GM18858 (cell line): ENCODE results near the gene OR4F15.

Source experiments
- ATAC-seq: cut with Tn5 transposase; IDR thresholded peaks from one replicate; pipeline ENCODE4 v1.9.1; 2021; ENCODE audit not compliant: unreplicated experiment

The OR4F15 gene

DNA sequence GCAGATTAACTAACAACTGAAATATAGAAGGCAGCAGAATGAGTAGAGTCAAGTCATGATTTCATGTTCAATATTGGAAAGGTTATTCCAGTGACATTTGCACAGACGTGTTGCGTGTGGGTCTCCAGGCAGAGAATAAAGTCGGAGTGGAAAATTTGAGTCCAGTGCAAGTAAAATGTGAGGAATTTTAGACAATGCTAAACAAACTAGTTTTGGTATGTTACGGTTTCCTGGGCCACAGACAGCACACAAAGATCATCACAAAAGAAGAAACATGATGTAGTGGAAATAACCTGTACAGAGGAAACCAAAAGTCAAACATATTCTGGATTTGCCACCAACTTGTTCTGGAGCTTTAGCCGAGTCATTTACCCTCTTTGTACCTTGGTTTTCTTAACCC lies 8.3 kb upstream of the OR4F15 start:
- ATAC-seq: no peak

DNA sequence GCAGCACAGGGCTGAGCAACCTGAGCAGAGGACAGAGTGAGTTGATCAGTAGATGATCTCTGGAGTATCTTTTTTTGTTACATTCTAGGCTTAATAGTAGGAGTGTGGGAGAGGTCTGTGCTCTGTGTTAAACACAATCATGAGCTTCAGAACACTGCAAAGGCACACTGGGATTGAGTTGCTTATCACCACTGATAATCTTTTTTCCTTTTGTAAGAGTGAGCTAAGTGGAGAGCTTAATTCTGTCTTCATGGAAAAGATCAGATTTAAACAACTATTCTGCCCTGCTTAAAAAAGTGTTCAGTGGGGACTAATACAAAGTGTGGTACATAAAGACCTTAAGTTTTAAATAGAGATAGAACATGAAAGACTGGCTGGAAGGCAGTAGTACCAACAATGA lies 7.6 kb upstream of the OR4F15 start:
- ATAC-seq: no peak

DNA sequence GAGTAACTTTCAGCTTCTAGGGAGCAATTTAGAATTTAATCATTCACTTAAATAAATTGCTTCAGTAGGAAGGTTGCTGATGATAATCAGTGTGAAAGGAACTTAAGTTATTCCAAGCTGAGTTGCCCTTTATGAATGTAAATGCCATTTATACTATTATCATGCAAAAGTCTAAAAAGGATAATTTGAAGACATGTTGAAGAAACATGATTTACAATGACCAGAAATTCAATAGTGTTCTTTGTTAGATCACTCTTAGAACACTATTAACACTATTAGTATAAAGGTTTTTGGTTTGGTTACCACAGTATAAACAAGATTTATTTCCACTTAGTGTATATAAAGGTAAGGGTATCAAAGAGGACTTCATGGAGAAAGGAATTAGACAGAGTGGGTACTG lies 7.1 kb upstream of the OR4F15 start:
- ATAC-seq: no peak

DNA sequence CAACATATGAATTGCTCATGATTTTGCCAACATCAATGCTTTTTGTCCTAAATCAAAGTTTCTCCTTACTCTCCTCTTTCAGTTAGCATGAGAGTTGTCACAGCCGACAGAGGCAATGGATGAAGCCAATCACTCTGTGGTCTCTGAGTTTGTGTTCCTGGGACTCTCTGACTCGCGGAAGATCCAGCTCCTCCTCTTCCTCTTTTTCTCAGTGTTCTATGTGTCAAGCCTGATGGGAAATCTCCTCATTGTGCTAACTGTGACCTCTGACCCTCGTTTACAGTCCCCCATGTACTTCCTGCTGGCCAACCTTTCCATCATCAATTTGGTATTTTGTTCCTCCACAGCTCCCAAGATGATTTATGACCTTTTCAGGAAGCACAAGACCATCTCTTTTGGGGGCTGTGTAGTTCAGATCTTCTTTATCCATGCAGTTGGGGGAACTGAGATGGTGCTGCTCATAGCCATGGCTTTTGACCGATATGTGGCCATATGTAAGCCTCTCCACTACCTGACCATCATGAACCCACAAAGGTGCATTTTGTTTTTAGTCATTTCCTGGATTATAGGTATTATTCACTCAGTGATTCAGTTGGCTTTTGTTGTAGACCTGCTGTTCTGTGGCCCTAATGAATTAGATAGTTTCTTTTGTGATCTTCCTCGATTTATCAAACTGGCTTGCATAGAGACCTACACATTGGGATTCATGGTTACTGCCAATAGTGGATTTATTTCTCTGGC lies 6.2 kb upstream of the OR4F15 start:
- no peak for ATAC-seq

DNA sequence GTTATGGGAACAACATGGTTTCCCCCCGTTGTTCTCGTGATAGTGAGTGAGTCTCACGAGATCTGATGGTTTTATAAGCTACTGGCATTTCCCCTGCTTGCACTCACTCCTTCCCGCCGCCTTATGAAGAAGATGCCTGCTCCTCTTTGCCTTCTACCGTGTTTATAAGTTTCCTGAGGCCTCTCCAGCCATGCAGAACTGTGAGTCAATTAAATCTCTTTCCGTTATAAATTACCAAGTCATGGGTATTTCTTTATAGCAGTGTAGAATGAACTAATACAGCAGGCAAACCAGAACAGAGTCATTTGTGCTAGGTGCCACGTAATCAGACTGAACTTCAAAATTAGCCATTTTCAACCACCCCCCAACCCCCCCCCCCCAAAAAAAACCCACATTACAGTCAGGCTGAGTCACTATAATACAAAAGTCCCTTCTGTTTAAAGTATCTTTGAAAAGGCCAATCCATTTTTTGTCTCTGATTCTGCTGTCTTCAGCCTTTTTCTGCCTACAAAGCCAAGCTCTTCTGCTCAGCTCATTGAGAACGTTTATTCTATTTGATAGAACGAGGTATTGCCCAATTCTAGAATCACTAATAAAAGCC lies 4.6 kb upstream of the OR4F15 start:
- no peak for ATAC-seq

DNA sequence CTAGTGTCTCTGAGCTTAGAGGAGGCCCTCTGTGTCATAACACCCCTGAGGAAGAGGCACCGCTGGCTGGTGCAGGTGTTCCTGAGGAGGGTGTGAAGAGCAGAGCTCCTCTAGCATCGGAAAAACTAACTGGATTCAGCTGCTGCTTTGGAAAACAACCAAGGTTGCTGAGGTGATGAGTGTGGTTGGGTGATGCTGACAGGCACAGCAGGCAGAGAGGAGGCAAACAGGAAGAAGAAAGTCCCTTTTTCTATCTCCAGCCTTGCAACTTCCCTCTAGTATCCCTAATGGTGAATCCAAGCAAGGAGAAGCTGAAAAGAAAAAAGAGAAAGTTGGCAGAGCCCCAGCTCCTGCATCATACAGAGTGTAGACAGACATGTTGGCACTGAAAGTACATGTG lies 3.8 kb upstream of the OR4F15 start:
- no peak for ATAC-seq

DNA sequence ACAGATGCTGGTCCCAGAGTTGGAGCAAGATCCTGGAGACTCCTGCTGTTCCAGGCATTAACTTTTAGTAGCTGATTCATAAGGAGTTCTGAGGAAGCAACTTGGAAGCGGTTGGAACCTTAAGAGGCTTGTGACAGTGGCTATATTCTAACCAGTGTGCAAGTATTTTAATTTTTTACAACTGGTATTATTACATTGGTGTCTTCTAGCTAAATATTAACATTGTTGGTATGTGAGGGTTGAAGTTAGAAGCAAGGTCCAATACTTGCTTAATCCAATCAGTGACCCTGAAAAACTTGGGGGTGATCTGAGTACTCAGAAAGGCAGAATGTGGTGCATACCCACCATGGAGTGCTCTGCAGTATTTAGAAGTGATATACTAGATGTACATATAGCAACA lies 1.5 kb upstream of the OR4F15 start:
- no peak for ATAC-seq

DNA sequence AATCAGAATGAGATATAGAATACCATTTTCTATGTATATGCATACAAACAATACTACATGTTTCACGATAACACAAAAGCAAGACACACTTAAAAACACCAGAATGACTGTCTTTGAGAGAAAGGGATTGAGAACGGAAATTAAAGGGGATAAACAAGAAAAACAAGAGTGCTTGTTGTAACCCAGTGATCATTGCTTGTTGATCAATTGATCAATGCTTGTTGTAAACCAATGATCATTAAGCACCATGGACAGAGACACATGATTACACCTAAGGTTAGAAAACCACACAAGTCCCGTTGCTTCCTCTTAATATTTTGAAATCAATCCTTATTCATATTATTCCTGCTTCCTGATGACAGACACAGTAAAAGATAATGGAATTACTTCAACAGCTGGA lies 1.1 kb upstream of the OR4F15 start:
- ATAC-seq: no peak

DNA sequence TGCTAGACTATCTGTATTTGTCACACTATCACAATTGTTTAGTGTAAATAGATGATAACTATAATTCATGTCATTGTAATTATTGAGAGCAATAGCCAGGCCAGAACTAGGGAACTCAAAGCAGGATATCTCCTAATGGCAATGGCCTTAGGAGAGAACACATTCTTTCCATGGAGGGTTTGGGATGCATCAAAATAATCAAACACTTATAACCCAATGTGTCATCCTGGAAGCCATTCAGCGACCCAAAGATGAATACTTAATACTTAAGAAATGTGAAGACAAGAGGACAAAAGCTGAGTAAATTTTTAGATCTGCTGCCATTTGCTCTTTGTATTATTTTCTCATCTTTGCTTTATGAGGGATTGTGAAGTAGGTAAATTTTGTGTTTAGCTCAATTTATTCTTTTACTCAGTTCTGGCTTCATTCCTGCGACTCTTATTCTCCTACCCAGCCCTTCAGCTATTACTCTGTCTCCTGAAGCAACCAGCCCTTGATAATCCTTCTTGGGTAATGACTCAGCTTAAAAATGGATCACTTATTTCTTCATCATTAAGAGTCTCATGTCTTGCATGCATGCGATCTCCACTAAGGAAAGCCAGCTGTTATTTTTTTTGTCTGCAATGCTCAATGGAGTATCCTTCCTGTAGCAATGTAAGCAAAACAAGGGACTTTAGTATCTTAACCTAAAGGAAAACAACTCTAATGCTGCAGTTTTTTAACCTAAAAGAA lies 2.0 kb downstream of the OR4F15 start:
- ATAC-seq: no peak

DNA sequence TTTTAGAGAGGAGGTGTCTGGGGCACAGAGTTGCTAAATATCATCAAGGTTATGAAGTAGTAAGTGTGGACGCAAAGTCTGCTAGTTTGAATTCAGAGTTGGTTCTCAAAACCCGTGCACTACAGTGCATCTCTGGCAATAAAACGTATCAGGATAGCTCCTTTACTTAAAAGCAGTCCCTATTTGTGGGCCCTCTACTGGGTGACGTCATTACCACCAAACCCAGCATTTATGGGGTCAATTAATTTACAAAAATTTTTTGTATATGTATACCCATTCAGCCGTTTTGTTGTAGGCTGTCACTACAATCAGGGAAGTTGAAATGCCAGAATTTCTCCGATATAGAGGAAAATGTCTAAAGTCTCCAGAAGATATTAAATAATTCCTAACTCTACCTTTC lies 8.8 kb downstream of the OR4F15 start:
- ATAC-seq: no peak

DNA sequence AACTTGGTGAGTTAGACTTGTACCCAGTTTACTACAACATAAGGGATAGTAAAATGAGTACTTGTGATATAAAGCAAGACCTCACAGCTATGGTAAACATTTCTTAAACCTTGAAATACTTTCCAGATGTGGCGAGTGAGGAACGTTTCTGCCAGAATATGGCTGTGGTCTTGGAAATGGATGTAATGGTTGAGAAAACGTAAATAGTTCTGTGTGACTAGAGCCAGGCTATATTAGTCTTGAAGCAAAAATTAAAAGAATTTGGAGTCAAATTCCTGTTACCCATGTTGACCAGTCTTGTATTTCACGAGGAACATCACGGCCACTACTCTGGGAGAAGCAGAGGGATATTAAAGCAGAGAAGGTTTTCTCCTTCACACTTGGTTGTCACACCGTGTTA lies 15.3 kb downstream of the OR4F15 start:
- ATAC-seq: no peak

DNA sequence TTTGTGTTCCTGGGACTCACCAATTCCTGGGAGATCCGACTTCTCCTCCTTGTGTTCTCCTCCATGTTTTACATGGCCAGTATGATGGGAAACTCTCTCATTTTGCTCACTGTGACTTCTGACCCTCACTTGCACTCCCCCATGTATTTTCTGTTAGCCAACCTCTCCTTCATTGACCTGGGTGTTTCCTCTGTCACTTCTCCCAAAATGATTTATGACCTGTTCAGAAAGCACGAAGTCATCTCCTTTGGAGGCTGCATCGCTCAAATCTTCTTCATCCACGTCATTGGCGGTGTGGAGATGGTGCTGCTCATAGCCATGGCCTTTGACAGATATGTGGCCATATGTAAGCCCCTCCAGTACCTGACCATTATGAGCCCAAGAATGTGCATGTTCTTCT lies 16.8 kb downstream of the OR4F15 start:
- no peak for ATAC-seq

DNA sequence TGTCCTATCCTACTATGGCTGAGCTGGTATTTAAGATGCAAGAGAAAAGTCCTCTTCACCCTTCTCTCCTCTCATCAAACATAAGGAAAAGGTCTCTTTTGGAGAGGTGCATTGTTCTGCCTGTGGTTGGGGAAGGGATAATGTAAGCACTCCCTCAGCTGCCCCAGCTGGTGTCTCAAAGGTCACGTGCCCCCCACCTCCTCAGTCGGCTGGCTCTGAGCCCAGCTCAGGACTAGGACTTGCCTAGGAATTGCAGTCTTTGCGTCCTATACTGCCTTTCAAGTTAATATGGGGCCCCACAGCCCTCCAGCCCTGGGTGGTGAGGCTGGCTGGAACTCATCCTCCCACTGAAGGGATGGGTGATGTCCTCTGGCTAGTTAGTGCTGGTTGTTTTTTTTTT lies 29.7 kb downstream of the OR4F15 start:
- no peak for ATAC-seq

DNA sequence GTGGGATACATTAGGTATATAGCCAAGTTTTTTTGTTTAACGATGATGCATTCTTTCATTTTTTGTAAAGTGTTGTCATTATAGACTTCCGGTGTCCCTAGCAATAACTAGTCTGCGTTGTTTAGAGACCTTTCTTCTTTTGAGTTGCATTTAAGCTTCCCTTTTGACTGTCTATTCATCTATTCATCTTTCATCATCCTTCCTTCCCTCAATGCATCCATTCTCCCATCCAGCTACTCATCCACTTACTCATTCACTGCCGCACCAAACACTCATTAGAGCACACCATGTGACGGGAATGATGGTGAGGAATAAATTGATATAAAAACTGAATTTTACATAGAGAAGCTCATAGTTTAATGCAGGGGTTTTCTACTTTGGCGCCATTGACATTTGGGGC lies 32.9 kb downstream of the OR4F15 start:
- no peak for ATAC-seq

DNA sequence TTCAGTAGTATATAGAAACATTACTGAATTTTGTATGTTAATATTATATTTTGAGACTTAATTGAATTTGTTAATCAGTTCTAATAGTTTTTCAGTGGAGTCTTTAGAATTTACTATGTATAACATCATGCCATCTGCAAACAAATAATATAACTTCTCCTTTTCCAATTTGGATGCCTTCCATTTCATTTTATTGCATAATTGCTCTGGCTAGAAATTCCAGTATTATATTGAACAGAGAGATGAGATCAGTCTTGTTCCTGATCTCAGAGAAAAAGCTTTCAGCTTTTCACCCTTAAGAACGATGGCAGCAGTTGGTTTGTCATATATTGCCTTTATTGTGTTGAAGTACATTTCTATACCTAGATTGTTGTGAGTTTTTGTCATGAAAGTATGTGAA lies 40.4 kb downstream of the OR4F15 start:
- ATAC-seq: no peak
